Right lung (tissue), 5 donors: ENCODE measurements around the gene SLC30A7. TPM values are rescaled to one million over a fixed set of nuclear protein-coding genes. Genes with fewer than 3 reads are reported as not detected.

ENCODE experiments used
- DNase-seq, 2 donors: peaks; one replicate each; pipeline ENCODE4 v3.0.0-alpha.2; 2013
- polyA plus RNA-seq, 5 donors: library from polyadenylated mRNA; unstranded; fragments of 120-200 nt; gene quantifications; one replicate each; pipeline versions ENCODE4 v1.2.1 to v1.2.3, GENCODE V29; 2013; ENCODE audit warnings: inconsistent platforms in 1 of 5, low replicate concordance in 1 of 5; ENCODE audit not compliant: insufficient read length in 5 of 5, insufficient read depth in 1 of 5

Gene SLC30A7
- polyA plus RNA-seq, 5 donors, result 12.9 to 23.1 (median 21.6) TPM

- DNase-seq, result peak; percentile 85 to 87
Observed at GRCh38 chr1:101025657-101026429, 130.0 kb downstream of the SLC30A7 start, which contains the start of gene DPH5. DPH5 (minus strand) TSS chr1:101025784; CDS start chr1:101025443, 341 bp downstream.

- DNase-seq, result no peak
Observed at GRCh38 chr1:101026430-101026788, 130.5 kb downstream of the SLC30A7 start.

DNA sequence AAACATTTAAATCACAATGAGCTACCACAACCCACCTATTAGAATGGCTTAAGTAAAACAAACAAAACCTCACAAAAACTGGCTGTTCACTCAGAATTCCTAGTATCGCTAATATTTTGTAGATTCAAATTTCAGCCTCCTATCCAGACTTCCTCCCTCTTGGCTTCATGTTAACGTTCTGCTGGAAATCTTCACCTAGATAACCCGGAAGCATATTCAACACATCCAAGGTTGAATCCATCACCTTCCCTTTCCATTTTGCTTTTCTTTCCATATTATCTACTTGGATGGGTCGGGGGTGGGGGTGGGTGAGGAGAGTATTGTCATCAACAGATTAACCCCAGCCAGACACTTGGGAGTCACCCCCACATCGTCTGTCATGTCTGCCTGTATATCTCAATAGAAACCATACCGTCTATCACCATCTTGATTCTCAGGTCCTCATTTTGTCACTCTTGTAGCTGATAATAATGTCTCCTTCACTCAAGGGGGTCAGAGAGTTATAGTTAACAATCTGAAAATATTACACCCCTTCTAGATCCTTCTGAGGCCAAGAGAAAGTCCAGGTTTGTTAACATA, 131.4 kb downstream of the SLC30A7 start:
- DNase-seq, result no peak

GRCh38 chr1:101028466-101028865, 132.6 kb downstream of the SLC30A7 start:
- no peak for DNase-seq

DNA sequence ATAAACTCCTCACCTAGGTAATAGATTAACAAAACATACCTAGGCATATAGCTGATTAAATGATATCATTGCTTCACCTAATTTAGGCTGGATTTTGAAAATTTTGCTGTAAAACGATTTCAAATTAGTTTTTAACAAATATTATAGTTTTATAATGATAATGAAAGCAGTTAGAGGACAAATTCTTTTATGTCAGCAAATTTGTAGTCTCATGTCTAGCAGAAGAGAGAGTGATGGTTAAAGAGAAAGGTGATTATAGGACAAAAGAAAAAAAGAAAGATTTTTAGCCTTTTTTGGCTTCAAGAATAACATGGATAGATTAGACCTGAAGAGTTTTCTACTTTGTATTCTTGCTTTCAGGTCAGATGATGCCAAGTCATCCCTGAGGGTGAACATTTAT, 133.3 kb downstream of the SLC30A7 start:
- no peak for DNase-seq

GRCh38 chr1:101030881-101031280, 135.0 kb downstream of the SLC30A7 start:
- no peak for DNase-seq

Other genes with a start within 250 kb of the SLC30A7 start
- gene VCAM1, start 176.3 kb upstream of the SLC30A7 start, polyA plus RNA-seq, result 10 to 100 TPM; 29.6 to 77.3 (median 54.0) TPM
- 100 to 1,000 TPM in 3 of 5 donors, 10 to 100 TPM in 2; 70.5 to 124 (median 102) TPM for gene EXTL2, start 1.2 kb upstream of the SLC30A7 start, polyA plus RNA-seq
- gene DPH5, start 129.7 kb downstream of the SLC30A7 start, polyA plus RNA-seq, result 10 to 100 TPM; 62.7 to 79.5 (median 73.8) TPM